HFFc6 (cell line): Measurements from ENCODE around the gene TCERG1L. TPM values are rescaled to one million over a fixed set of nuclear protein-coding genes. Genes with fewer than 3 reads are reported as not detected.
"Not testable (repeated sequence)": the region's sequence is repeated elsewhere in the genome, so short reads cannot be mapped to it uniquely, and the experiment has no call there.

Source experiments
- DNase-seq: peaks from one replicate; pipeline ENCODE4 v3.0.0-alpha.2; 2018
- H3K27ac Mint-ChIP-seq: 2 replicates; pipeline ENCODE4 v1.8.0; 2020; ENCODE audit warnings: mild to moderate bottlenecking, mixed read lengths
- H3K27me3 Mint-ChIP-seq: 2 replicates; pipeline ENCODE4 v1.8.0; 2021; ENCODE audit warnings: mild to moderate bottlenecking, moderate library complexity, mixed read lengths; ENCODE audit not compliant: insufficient read depth
- H3K36me3 Mint-ChIP-seq: 2 replicates; pipeline ENCODE4 v1.8.0; 2021; ENCODE audit warnings: low read depth, mixed read lengths
- H3K4me1 Mint-ChIP-seq: 2 replicates; pipeline ENCODE4 v1.8.0; 2020; ENCODE audit warnings: low read depth, mixed read lengths
- H3K4me3 Mint-ChIP-seq: 2 replicates; pipeline ENCODE4 v1.8.0; 2020; ENCODE audit warnings: mild to moderate bottlenecking, moderate library complexity, mixed read lengths
- H3K9me3 Mint-ChIP-seq: 2 replicates; pipeline ENCODE4 v1.8.0; 2020; ENCODE audit warnings: mild to moderate bottlenecking, mixed read lengths
- total RNA-seq, 6 experiments: library from RNA; stranded (reverse); fragmentation: NEBNext Ultra II Directional; extraction: Animal tissue kit (Norgen Biotek cat#: 25700); gene quantifications; 2 replicates in 1 of 6; 3 replicates in 5 of 6; pipeline ENCODE4 v1.2.3, GENCODE V29; 2021
- TF ChIP-seq, protein P1 (sequence below): fragments of 200-600 bp; sonication (generic); IDR thresholded peaks from 2 replicates; pipeline ENCODE4 v1.5.0; 2021; ENCODE audit warnings: antibody characterized with exemption, mild to moderate bottlenecking

Gene TCERG1L
- total RNA-seq, 6 experiments from 2014 or later = 0.09 TPM; not detected in 5

DNA sequence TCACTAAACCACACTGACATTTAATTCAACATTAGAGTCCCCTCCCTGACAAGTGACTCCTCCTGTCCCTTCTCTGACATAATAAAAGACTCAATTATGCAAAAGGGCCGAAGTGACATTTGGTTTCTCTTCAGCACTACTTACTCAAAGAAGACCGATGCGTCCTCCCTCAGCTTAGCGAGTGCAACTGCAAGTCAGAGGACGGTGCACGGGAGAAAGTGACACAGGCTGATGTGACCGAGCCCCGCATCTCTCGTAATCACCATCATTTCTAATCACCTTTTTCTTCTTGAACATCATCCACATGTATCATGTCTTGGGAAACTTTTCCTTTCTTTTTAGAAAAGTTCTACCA lies 155.7 kb downstream of the TCERG1L start:
- Mint-ChIP-seq H3K27ac (no peak overlapping the region), H3K36me3 (peaks cover 14% of the 10 kb centered on the region; the same call in 1 of the 2 replicates), H3K4me3 (no peak overlapping the region), H3K27me3 (peaks cover 3% of the 10 kb centered on the region), H3K4me1 (no peaks in the 10 kb centered on the region), H3K9me3 (peaks cover 79% of the 10 kb centered on the region)
- TF ChIP-seq, protein P1, sequence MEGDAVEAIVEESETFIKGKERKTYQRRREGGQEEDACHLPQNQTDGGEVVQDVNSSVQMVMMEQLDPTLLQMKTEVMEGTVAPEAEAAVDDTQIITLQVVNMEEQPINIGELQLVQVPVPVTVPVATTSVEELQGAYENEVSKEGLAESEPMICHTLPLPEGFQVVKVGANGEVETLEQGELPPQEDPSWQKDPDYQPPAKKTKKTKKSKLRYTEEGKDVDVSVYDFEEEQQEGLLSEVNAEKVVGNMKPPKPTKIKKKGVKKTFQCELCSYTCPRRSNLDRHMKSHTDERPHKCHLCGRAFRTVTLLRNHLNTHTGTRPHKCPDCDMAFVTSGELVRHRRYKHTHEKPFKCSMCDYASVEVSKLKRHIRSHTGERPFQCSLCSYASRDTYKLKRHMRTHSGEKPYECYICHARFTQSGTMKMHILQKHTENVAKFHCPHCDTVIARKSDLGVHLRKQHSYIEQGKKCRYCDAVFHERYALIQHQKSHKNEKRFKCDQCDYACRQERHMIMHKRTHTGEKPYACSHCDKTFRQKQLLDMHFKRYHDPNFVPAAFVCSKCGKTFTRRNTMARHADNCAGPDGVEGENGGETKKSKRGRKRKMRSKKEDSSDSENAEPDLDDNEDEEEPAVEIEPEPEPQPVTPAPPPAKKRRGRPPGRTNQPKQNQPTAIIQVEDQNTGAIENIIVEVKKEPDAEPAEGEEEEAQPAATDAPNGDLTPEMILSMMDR = no peak
- no peak for DNase-seq

DNA sequence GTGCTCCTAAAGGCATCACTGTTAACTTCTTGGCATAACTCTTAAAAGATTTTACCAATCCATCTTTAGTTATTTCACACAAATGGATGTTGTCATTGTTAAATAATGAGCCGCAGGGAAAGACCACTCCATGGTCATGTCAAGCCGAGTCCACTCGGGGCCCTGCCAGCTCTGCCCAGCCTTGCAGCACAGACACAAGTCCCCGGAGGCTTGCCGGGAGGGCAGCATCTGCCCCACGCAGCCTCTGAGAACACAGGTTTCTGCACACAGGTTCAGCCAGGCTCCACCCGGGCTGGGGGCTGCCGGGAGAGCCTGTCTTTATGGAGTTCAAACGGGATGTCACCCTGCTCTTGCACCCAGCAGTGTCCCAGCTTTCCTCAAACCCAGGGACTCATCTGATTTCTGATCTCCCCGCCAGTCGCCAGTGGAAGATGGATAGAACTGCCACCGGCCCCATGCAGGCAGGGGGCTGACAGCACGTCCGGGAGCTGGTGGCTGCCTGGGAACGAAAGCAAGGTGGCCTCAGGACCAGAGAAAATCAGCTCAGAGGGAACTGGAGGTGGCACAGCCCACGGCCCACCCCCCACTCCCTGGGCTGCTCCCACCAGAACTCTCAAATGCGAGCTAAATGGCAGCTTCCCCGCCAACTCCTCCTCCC lies 156.2 kb downstream of the TCERG1L start:
- H3K36me3 Mint-ChIP-seq = peaks cover 14% of the 10 kb centered on the region; the same call in 1 of the 2 replicates
- no peak overlapping the region for H3K27ac Mint-ChIP-seq
- TF ChIP-seq, protein P1 = no peak
- DNase-seq = no peak
- H3K27me3 Mint-ChIP-seq = peaks cover 3% of the 10 kb centered on the region
- H3K4me3 Mint-ChIP-seq = no peak overlapping the region
- H3K9me3 Mint-ChIP-seq = peaks cover 74% of the 10 kb centered on the region
- no peaks in the 10 kb centered on the region for H3K4me1 Mint-ChIP-seq

DNA sequence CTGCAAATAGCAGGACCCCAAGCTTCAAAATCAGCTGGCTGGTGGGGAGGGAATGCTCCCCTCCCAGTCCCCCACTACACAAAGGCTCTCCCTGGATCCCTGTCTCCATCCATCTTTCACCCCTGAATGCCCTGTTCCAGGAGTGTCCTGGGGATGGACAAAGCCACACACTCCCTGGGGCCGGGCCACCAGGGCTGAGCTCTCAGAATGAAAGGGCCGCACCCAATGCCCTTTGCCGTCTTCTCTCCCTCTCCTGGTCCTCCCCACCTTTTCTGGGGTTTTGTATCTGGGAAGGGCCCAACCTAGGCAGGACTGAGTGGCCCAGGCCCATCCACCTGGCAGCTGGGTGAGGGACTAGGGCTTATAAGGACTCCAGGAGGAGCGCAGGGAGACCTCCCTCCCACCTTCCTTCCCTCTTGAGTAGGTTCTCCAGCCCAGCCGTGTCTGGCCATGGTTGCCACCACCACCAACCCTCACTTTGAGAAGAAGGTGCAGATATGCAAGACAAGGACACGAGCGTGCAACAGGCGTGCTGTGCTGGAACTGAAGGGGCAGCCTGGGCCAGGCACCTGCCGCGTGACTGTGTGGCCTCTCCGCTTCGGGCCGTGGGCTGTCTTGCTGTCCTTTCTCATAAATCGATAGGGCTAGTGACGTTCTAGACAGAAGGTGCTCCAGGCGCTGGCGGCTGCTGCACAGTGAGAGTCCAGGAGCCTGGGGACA lies 157.1 kb downstream of the TCERG1L start:
- no peak for DNase-seq
- no peaks in the 10 kb centered on the region for H3K4me1 Mint-ChIP-seq
- H3K36me3 Mint-ChIP-seq = peaks cover 14% of the 10 kb centered on the region; the same call in 1 of the 2 replicates
- H3K27ac Mint-ChIP-seq = no peak overlapping the region
- no peak overlapping the region for H3K4me3 Mint-ChIP-seq
- TF ChIP-seq, protein P1 = no peak
- peaks cover 3% of the 10 kb centered on the region for H3K27me3 Mint-ChIP-seq
- peaks cover 68% of the 10 kb centered on the region for H3K9me3 Mint-ChIP-seq

DNA sequence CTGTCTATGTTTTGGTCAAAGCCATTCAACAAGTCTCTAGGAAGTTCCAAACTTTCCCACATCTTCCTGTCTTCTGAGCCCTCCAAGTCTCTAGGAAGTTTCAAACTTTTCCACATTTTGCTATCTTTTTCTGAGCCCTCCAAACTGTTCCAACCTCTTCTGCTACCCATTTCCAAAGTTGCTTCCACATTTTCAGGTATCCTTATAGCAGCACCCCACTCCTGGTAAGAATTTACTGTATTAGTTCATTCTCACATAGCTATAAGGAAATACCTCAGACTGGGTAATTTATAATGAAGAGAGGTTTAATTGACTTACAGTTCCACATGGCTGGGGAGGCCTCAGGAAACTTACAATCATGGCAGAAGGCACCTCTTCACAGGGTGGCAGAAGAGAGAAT lies 159.1 kb downstream of the TCERG1L start:
- H3K36me3 Mint-ChIP-seq = peaks cover 14% of the 10 kb centered on the region
- H3K27ac Mint-ChIP-seq, DNase-seq, H3K27me3 Mint-ChIP-seq, H3K4me1 Mint-ChIP-seq, H3K4me3 Mint-ChIP-seq: not testable (repeated sequence)
- H3K9me3 Mint-ChIP-seq = peaks cover 56% of the 10 kb centered on the region

DNA sequence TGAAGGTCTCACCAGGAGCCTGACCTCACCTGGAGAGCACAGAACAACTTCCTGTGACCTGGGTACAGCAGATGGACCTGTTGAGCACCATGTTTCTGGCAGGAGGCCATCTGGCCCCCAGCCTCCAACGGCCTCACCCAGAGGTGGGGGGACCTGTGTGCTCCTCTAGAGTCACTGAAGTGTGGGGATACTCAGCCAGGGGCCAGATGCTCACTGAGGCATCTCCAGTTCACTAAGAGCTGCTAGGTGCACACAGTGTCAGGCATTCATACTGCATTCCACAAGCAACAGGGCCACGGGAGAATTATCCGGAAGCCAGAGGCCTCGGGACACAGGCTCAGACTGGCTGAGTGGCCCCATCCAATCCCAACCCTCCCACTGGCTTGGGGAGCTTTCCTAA lies 161.4 kb downstream of the TCERG1L start:
- Mint-ChIP-seq H3K27me3 (no peaks in the 10 kb centered on the region; the same call in 1 of the 2 replicates), H3K4me1 (no peaks in the 10 kb centered on the region), H3K27ac (no peak overlapping the region), H3K9me3 (peaks cover 53% of the 10 kb centered on the region), H3K4me3 (no peak overlapping the region), H3K36me3 (peaks cover 10% of the 10 kb centered on the region)
- no peak for DNase-seq
- TF ChIP-seq, protein P1 = no peak

DNA sequence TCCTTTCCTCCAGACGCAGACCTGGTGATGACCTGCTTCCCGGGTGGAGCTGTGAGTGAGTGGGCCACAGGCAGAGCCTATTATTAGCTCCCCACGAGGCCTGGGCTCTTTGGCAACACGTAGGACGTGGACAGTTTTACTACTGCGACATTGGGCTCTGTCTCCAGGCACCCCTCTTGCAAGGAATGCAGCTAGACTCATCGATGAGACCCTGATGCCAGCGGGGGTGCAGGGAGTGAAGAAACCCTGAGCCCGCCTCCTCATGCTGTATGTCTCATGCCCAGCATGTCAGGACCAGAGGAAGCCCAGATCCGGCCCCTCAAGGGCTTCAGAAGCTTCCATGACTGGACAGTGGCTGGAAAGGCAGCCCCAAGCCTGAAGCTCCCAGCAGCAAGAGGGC lies 161.9 kb downstream of the TCERG1L start:
- H3K4me1 Mint-ChIP-seq = no peaks in the 10 kb centered on the region
- DNase-seq = no peak
- peaks cover 54% of the 10 kb centered on the region for H3K9me3 Mint-ChIP-seq

More for the DNA sequence above, 161.9 kb downstream of the TCERG1L start:
- TF ChIP-seq, protein P1 = no peak
- Mint-ChIP-seq H3K4me3 (no peak overlapping the region), H3K27ac (no peak overlapping the region), H3K36me3 (peaks cover 10% of the 10 kb centered on the region), H3K27me3 (no peaks in the 10 kb centered on the region; the same call in 1 of the 2 replicates)
